HCT116 (cell line): ENCODE results near the gene MAML2. TPM values are rescaled to one million over a fixed set of nuclear protein-coding genes. Genes with fewer than 3 reads are reported as not detected.

Experiments
- ATAC-seq: fragments of 200-7000 bp; cut with Tn5 transposase; 2 replicates; pipeline ENCODE4 v1.9.1; 2020; ENCODE audit warnings: mild to moderate bottlenecking, moderate library complexity
- BruUV-seq: library from RNA; stranded (reverse); fragments of 400-500 nt; replicated peaks from 2 replicates; lab custom pipeline; 2021; lab: Mats Ljungman, UMichigan
- CTCF ChIA-PET: fragments of 300-600 bp; sonication (Branson Sonifier 250); formaldehyde crosslinking; loops from one replicate; lab custom pipeline; 2021; ENCODE audit warnings: antibody characterized with exemption; lab: Charles Lee
- POLR2A ChIA-PET: fragments of 300-600, 350-600 bp; sonication (Branson Sonifier 250); formaldehyde crosslinking; loops from one replicate; lab custom pipeline; 2021; ENCODE audit warnings: antibody characterized with exemption; lab: Charles Lee
- RAD21 ChIA-PET, 2 experiments: fragments of 300-600 bp; sonication (Branson Sonifier 250); formaldehyde crosslinking; loops; one replicate each; lab custom pipeline; 2023; ENCODE audit warnings: low total read pairs in 2 of 2; ENCODE audit not compliant: uncharacterized antibody in 2 of 2, unreplicated experiment in 2 of 2, low non-redundant PET in 1 of 2; lab: Charles Lee
- DNase-seq: peaks from one replicate; pipeline ENCODE4 v3.0.0-alpha.2; 2010; ENCODE audit warnings: low read depth, low spot score
- H2AFZ ChIP-seq: fragments of 200-600 bp; shearing (Covaris generic), sonication (generic); 2 replicates; pipeline ENCODE4 v1.6.1; 2017; ENCODE audit warnings: low read depth, mixed run types, mixed read lengths, antibody characterized with exemption, low read length; ENCODE audit not compliant: poor library complexity, severe bottlenecking
- H3K27ac ChIP-seq: 2 replicates; pipeline ENCODE4 v1.5.1; 2012; ENCODE audit warnings: low read depth, low read length
- H3K27me3 ChIP-seq: fragments of 200-600 bp; sonication (generic); 2 replicates; pipeline ENCODE4 v1.6.1; 2016; ENCODE audit warnings: mixed run types, low read length, mixed read lengths; ENCODE audit not compliant: insufficient read depth
- H3K36me3 ChIP-seq, 2 experiments: fragments of 200-500 bp in 1 of 2; fragments of 200-600 bp in 1 of 2; sonication (Bioruptor generic) in 1 of 2; sonication (generic) in 1 of 2; 2 replicates each; pipeline versions ENCODE4 v1.5.1 to v1.6.1; 2014 to 2016; ENCODE audit warnings: low read length in 2 of 2, inconsistent platforms in 1 of 2, mixed read lengths in 1 of 2, mixed run types in 1 of 2; ENCODE audit not compliant: insufficient read depth in 2 of 2, control insufficient read depth in 1 of 2
- H3K4me1 ChIP-seq, 2 experiments: fragments of 200-600 bp in 1 of 2; sonication (generic) in 1 of 2; 2 replicates each; pipeline versions ENCODE4 v1.5.1 to v1.6.1; 2012 to 2017; ENCODE audit warnings: low read length in 2 of 2, inconsistent platforms in 1 of 2, mild to moderate bottlenecking in 1 of 2, mixed read lengths in 1 of 2, mixed run types in 1 of 2, moderate library complexity in 1 of 2; ENCODE audit not compliant: insufficient read depth in 2 of 2, control insufficient read depth in 1 of 2
- H3K4me2 ChIP-seq: fragments of 200-600 bp; sonication (generic); 2 replicates; pipeline ENCODE4 v1.6.1; 2017; ENCODE audit warnings: mixed run types, low read length, mixed read lengths
- H3K4me3 ChIP-seq, 2 experiments: fragments of 200-600 bp in 1 of 2; sonication (generic) in 1 of 2; replicated peaks in 1 of 2; 2 replicates each; pipeline ENCODE4 v1.5.1; 2011 to 2016; ENCODE audit warnings: low read length in 2 of 2, control low read depth in 1 of 2, low read depth in 1 of 2, mild to moderate bottlenecking in 1 of 2, mixed read lengths in 1 of 2, mixed run types in 1 of 2
- H3K79me2 ChIP-seq: fragments of 200-600 bp; sonication (generic); 2 replicates; pipeline ENCODE4 v1.6.1; 2017; ENCODE audit warnings: mild to moderate bottlenecking, mixed run types, low read length, moderate library complexity, mixed read lengths; ENCODE audit not compliant: insufficient read depth
- H3K9ac ChIP-seq: fragments of 200-600 bp; sonication (generic); 2 replicates; pipeline ENCODE4 v1.6.1; 2016; ENCODE audit warnings: low read length, mixed read lengths
- H3K9me2 ChIP-seq: fragments of 200-600 bp; sonication (generic), shearing (Covaris generic); 2 replicates; pipeline ENCODE4 v1.6.1; 2017; ENCODE audit warnings: mixed run types, mild to moderate bottlenecking, moderate library complexity; ENCODE audit not compliant: insufficient read depth
- H3K9me3 ChIP-seq, 2 experiments: fragments of 200-500 bp in 1 of 2; fragments of 200-600 bp in 1 of 2; sonication (Bioruptor generic) in 1 of 2; sonication (generic) in 1 of 2; 2 replicates each; pipeline ENCODE4 v1.6.1; 2014 to 2017; ENCODE audit warnings: low read length in 2 of 2, mixed read lengths in 2 of 2, inconsistent platforms in 1 of 2, low read depth in 1 of 2, mild to moderate bottlenecking in 1 of 2, mixed run types in 1 of 2, moderate library complexity in 1 of 2; ENCODE audit not compliant: control insufficient read depth in 1 of 2, insufficient read depth in 1 of 2
- H4K20me1 ChIP-seq: fragments of 200-600 bp; sonication (generic), shearing (Covaris generic); 2 replicates; pipeline ENCODE4 v1.6.1; 2017; ENCODE audit warnings: mixed run types, mild to moderate bottlenecking, moderate library complexity; ENCODE audit not compliant: insufficient read depth
- CBX3 ChIP-seq: IDR thresholded peaks from 2 replicates; pipeline ENCODE4 v1.6.1; 2012; ENCODE audit warnings: low read depth
- CTCF ChIP-seq, 3 experiments: fragments of 200-600 bp in 1 of 3; sonication (generic) in 1 of 3; IDR thresholded peaks in 2 of 3; conservative IDR thresholded peaks in 1 of 3; 2 replicates each; pipeline ENCODE4 v1.5.1; 2012 to 2017; ENCODE audit warnings: low read depth in 2 of 3, low read length in 2 of 3, antibody characterized with exemption in 1 of 3, borderline replicate concordance in 1 of 3, control low read depth in 1 of 3, mild to moderate bottlenecking in 1 of 3, mixed read lengths in 1 of 3, mixed run types in 1 of 3, moderate library complexity in 1 of 3; ENCODE audit not compliant: insufficient read depth in 1 of 3
- EGR1 ChIP-seq: IDR thresholded peaks from 2 replicates; pipeline ENCODE4 v1.6.1; 2012; ENCODE audit warnings: low read depth
- ELF1 ChIP-seq: IDR thresholded peaks from 2 replicates; pipeline ENCODE4 v1.6.1; 2012; ENCODE audit warnings: low read depth, borderline replicate concordance
- EZH2 ChIP-seq: fragments of 200-600 bp; sonication (generic); IDR thresholded peaks from 2 replicates; pipeline ENCODE4 v1.6.1; 2017; ENCODE audit warnings: antibody characterized with exemption, mixed run types
- EZH2phosphoT487 ChIP-seq: fragments of 200-600 bp; IDR thresholded peaks from 2 replicates; pipeline ENCODE4 v1.6.1; 2018; ENCODE audit warnings: antibody characterized with exemption, borderline replicate concordance
- FOSL1 ChIP-seq: IDR thresholded peaks from 2 replicates; pipeline ENCODE4 v1.6.1; 2012; ENCODE audit warnings: low read depth
- JUND ChIP-seq: IDR thresholded peaks from 2 replicates; pipeline ENCODE4 v1.6.1; 2012
- POLR2A ChIP-seq: IDR thresholded peaks from 2 replicates; pipeline ENCODE4 v1.7.0; 2011; ENCODE audit warnings: borderline replicate concordance; ENCODE audit not compliant: insufficient read depth, insufficient read length; ENCODE audit errors: extremely low read depth
- RAD21 ChIP-seq: IDR thresholded peaks from 2 replicates; pipeline ENCODE4 v1.6.1; 2012; ENCODE audit warnings: low read depth, mild to moderate bottlenecking
- REST ChIP-seq: IDR thresholded peaks from 2 replicates; pipeline ENCODE4 v1.6.1; 2012; ENCODE audit warnings: low read depth
- SP1 ChIP-seq: IDR thresholded peaks from 2 replicates; pipeline ENCODE4 v1.6.1; 2012; ENCODE audit warnings: low read depth
- TCF7L2 ChIP-seq: IDR thresholded peaks from 2 replicates; pipeline ENCODE4 v1.7.0; 2011; ENCODE audit warnings: borderline replicate concordance, inconsistent platforms; ENCODE audit not compliant: insufficient read depth, insufficient read length; ENCODE audit errors: extremely low read depth
- YY1 ChIP-seq: IDR thresholded peaks from 2 replicates; pipeline ENCODE4 v1.6.1; 2011; ENCODE audit warnings: low read length, low read depth, moderate library complexity, mild to moderate bottlenecking; ENCODE audit not compliant: insufficient replicate concordance; ENCODE audit errors: extremely low read depth
- ZBTB33 ChIP-seq: IDR thresholded peaks from 2 replicates; pipeline ENCODE4 v1.6.1; 2011; ENCODE audit warnings: mild to moderate bottlenecking, low read length, moderate library complexity; ENCODE audit not compliant: insufficient replicate concordance; ENCODE audit errors: extremely low read depth
- ZFX ChIP-seq: fragments of 450-650 bp; IDR thresholded peaks from 2 replicates; pipeline ENCODE4 v1.6.1; 2017
- ZNF274 ChIP-seq: fragments of 200-500 bp; sonication (Bioruptor generic); IDR thresholded peaks from 2 replicates; pipeline ENCODE4 v1.6.1; 2014; ENCODE audit warnings: mild to moderate bottlenecking, low read depth, low read length, inconsistent platforms
- intact Hi-C: fragments of 100-400 bp; cut with micrococcal nuclease; formaldehyde crosslinking; loops from 2 replicates; pipeline ENCODE4 v1.10.0; 2022
- total RNA-seq: library from RNA; stranded (reverse); gene quantifications from one replicate; pipeline ENCODE4 v1.2.1, GENCODE V29; 2021; ENCODE audit not compliant: unreplicated experiment

The MAML2 gene
- total RNA-seq, 1 experiment from 2014 or later: 2.6 TPM

DNA sequence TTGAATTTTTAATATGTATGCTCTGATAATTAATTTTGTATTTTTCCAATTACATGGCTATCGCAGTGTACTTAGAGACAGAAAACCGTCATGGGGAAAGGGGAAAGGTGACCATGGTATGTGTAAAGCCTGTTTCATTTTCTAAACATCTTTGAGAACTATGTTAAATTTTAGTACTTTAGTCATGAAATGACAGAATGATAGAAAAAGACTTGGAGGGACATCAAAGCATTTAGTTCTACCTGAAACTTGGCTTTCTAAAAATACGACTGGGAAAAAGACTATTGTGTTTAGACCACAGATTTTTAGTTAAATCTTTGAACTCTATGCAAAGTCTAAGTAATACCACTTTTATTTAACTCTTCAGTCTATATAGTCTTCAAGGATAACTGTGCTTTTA, 54.1 kb downstream of the MAML2 start:
- Histone ChIP-seq H3K27me3 (no peaks in the 10 kb centered on the region), H3K36me3 (no peaks in the 10 kb centered on the region), H3K4me1 (no peaks in the 10 kb centered on the region), H3K9ac (no peak overlapping the region), H3K79me2 (no peaks in the 10 kb centered on the region), H3K4me2 (no peak overlapping the region), H3K9me2 (no peaks in the 10 kb centered on the region), H4K20me1 (no peaks in the 10 kb centered on the region), H3K4me3 (no peak overlapping the region), H3K27ac (no peak overlapping the region), H2AFZ (no peak overlapping the region), H3K9me3 (no peaks in the 10 kb centered on the region)
- DNase-seq (no peak), ATAC-seq (no peak)
- ChIA-PET POLR2A (no interaction called here), RAD21 (no interaction called here)
- no TSS peak for BruUV-seq
- intact Hi-C loops: no loop called here
- TF ChIP-seq ZNF274 (no peak), ZBTB33 (no peak), ELF1 (no peak), RAD21 (no peak), EGR1 (no peak), FOSL1 (no peak), ZFX (no peak), YY1 (no peak), CTCF (IDR thresholded peaks at IDR 0.05 in 2 of 3, conservative IDR thresholded peaks at IDR 0.05 in 1 of 3; ENCODE audit: borderline replicate concordance in 1 of 3, insufficient read depth in 1 of 3, low read depth in 2 of 3, low read length in 2 of 3) (no peak), POLR2A (no peak), CBX3 (no peak), JUND (no peak), EZH2 (no peak), REST (no peak), SP1 (no peak), TCF7L2 (no peak), EZH2phosphoT487 (no peak)
- TF ChIP-seq, all 23 proteins: peak for 0
- CTCF ChIA-PET: no interaction called here
